SK-N-SH (cell line): ENCODE measurements around the gene ISY1.

Experiments used
- CTCF ChIP-seq: fragments of 200-600 bp; sonication (generic); IDR thresholded peaks from 2 replicates; pipeline ENCODE4 v1.6.1; 2017; ENCODE audit warnings: antibody characterized with exemption, mild to moderate bottlenecking, moderate library complexity
- EP300 ChIP-seq, 2 experiments: IDR thresholded peaks; 2 replicates each; pipeline versions ENCODE4 v1.4.0 to v1.6.1; 2012; ENCODE audit warnings: borderline replicate concordance in 1 of 2, low read depth in 1 of 2, low read length in 1 of 2
- EZH2phosphoT487 ChIP-seq: fragments of 200-600 bp; sonication (generic); IDR thresholded peaks from 2 replicates; pipeline ENCODE4 v1.6.1; 2017; ENCODE audit warnings: low read depth, mixed run types, mild to moderate bottlenecking, antibody characterized with exemption, moderate library complexity, borderline replicate concordance
- MEF2A ChIP-seq: IDR thresholded peaks from 2 replicates; pipeline ENCODE4 v1.4.0; 2012; ENCODE audit warnings: low read depth, borderline replicate concordance
- POLR2AphosphoS5 ChIP-seq: IDR thresholded peaks from 2 replicates; pipeline ENCODE4 v1.6.1; 2012; ENCODE audit warnings: low read depth, low read length
- RAD21 ChIP-seq: IDR thresholded peaks from 2 replicates; pipeline ENCODE4 v1.6.1; 2012; ENCODE audit warnings: mild to moderate bottlenecking, low read length
- RCOR1 ChIP-seq: fragments of 150-350 bp; IDR thresholded peaks from 2 replicates; pipeline ENCODE4 v1.6.1; 2017; ENCODE audit warnings: antibody characterized with exemption, low read length
- SMC3 ChIP-seq: IDR thresholded peaks from 2 replicates; pipeline ENCODE4 v1.6.1; 2012; ENCODE audit warnings: low read depth, low read length, improper control_type of control experiment
- TAF1 ChIP-seq: IDR thresholded peaks from 2 replicates; pipeline ENCODE4 v1.6.1; 2012; ENCODE audit warnings: low read depth, mild to moderate bottlenecking, low read length, moderate library complexity, borderline replicate concordance
- TCF12 ChIP-seq: IDR thresholded peaks from 2 replicates; pipeline ENCODE4 v1.4.0; 2012
- TF ChIP-seq, protein P1 (sequence below): fragments of 150-350 bp; IDR thresholded peaks from 2 replicates; pipeline ENCODE4 v1.6.1; 2017; ENCODE audit warnings: antibody characterized with exemption, low read length, low read depth, borderline replicate concordance
- TF ChIP-seq, protein P2 (sequence below): IDR thresholded peaks from 2 replicates; pipeline ENCODE4; 2012
- TF ChIP-seq, protein P3 (sequence below): IDR thresholded peaks from 2 replicates; pipeline ENCODE4 v1.4.0; 2012; ENCODE audit warnings: low read depth, borderline replicate concordance

DNA sequence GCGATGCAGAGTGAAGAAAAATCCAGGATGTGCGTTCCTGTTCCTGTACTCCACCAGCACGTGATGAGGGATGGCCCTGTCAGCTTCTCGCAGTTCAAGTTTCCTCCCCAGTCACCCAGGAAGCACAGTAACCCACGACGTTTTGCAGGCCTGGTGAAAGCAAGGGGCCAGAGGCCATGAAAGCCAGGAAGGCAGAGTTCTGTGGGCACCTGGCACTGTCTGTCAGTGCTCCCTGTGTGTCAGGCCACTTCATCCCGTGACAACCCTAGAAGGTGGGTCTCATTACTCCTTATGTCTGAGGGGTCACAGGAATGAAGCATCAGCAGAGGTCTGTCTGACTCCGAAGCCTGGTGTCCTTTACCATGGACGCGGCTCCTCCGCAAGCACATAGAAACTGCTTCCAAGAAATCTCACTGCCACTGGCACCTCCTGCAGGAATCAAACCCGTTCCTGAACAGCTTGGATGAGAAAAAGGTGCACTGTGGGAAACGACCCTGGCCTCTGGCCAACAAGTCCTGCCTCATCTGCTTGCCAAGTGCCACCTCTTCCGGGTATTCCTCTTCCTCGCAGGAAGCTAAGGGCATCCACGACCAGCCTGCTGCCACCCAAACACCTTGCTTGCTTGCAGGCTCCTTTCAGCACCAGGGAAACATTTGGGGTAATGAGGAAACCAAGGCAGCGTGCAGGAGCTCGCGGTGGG lies 53.8 kb downstream of the ISY1 start:
- TF ChIP-seq CTCF (no peak), EP300 (IDR thresholded peaks at IDR 0.05; ENCODE audit: borderline replicate concordance in 1 of 2, low read depth in 1 of 2, low read length in 1 of 2) (no peak), TCF12 (no peak), TAF1 (no peak), POLR2AphosphoS5 (no peak), EZH2phosphoT487 (no peak), MEF2A (no peak), SMC3 (no peak), RAD21 (no peak), RCOR1 (no peak)
- TF ChIP-seq, protein P1, sequence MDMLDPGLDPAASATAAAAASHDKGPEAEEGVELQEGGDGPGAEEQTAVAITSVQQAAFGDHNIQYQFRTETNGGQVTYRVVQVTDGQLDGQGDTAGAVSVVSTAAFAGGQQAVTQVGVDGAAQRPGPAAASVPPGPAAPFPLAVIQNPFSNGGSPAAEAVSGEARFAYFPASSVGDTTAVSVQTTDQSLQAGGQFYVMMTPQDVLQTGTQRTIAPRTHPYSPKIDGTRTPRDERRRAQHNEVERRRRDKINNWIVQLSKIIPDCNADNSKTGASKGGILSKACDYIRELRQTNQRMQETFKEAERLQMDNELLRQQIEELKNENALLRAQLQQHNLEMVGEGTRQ, result no peak
- TF ChIP-seq, protein P2, sequence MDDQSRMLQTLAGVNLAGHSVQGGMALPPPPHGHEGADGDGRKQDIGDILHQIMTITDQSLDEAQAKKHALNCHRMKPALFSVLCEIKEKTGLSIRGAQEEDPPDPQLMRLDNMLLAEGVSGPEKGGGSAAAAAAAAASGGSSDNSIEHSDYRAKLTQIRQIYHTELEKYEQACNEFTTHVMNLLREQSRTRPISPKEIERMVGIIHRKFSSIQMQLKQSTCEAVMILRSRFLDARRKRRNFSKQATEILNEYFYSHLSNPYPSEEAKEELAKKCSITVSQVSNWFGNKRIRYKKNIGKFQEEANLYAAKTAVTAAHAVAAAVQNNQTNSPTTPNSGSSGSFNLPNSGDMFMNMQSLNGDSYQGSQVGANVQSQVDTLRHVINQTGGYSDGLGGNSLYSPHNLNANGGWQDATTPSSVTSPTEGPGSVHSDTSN, result no peak
- TF ChIP-seq, protein P3, sequence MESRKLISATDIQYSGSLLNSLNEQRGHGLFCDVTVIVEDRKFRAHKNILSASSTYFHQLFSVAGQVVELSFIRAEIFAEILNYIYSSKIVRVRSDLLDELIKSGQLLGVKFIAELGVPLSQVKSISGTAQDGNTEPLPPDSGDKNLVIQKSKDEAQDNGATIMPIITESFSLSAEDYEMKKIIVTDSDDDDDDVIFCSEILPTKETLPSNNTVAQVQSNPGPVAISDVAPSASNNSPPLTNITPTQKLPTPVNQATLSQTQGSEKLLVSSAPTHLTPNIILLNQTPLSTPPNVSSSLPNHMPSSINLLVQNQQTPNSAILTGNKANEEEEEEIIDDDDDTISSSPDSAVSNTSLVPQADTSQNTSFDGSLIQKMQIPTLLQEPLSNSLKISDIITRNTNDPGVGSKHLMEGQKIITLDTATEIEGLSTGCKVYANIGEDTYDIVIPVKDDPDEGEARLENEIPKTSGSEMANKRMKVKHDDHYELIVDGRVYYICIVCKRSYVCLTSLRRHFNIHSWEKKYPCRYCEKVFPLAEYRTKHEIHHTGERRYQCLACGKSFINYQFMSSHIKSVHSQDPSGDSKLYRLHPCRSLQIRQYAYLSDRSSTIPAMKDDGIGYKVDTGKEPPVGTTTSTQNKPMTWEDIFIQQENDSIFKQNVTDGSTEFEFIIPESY, result no peak
